ENCODE measurements around the gene TNRC18. TPM values are rescaled to one million over a fixed set of nuclear protein-coding genes. Genes with fewer than 3 reads are reported as not detected.
"Not testable (repeated sequence)": the region's sequence is repeated elsewhere in the genome, so short reads cannot be mapped to it uniquely, and the experiment has no call there.

TNRC18 gene
- total and polyA plus RNA-seq, 2 experiments from 2014 or later: 18.1 to 52.8 TPM

DNA sequence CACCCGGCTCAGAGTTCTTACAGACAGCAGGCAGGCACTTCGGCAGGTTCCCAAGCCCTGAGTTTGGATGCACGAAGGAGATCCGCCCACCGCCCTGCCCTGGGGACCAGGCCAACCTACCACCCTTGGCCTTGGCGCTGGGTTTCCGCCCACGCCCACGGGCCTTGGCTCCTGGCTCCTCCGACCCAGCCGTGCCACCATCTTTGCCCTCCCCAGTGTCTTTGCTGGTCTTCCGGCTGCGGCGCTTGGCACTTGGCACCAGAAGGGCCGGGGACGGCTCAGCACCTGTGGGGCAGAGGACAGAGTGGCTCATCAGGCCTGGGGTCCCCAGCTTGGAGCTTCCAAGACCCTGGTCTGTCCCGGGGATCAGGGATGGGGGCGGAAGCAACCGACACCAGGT lies 108.8 kb downstream of the TNRC18 start:
- TF ChIP-seq EZH2 (IDR thresholded peaks at IDR 0.05; ENCODE audit: borderline replicate concordance) (no peak), EZH2phosphoT487 (IDR thresholded peaks at IDR 0.05; ENCODE audit: low read depth, severe bottlenecking, unreplicated experiment) (no peak)
- TF ChIP-seq, protein P1, sequence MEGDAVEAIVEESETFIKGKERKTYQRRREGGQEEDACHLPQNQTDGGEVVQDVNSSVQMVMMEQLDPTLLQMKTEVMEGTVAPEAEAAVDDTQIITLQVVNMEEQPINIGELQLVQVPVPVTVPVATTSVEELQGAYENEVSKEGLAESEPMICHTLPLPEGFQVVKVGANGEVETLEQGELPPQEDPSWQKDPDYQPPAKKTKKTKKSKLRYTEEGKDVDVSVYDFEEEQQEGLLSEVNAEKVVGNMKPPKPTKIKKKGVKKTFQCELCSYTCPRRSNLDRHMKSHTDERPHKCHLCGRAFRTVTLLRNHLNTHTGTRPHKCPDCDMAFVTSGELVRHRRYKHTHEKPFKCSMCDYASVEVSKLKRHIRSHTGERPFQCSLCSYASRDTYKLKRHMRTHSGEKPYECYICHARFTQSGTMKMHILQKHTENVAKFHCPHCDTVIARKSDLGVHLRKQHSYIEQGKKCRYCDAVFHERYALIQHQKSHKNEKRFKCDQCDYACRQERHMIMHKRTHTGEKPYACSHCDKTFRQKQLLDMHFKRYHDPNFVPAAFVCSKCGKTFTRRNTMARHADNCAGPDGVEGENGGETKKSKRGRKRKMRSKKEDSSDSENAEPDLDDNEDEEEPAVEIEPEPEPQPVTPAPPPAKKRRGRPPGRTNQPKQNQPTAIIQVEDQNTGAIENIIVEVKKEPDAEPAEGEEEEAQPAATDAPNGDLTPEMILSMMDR (IDR thresholded peaks at IDR 0.05; ENCODE audit: poor library complexity): no peak
- H3K4me3 ChIP-seq: no peak overlapping the region
- H2AFZ ChIP-seq: no peak overlapping the region
- H3K27ac ChIP-seq: no peak overlapping the region
- H3K4me2 ChIP-seq: no peak overlapping the region
- H3K27me3 ChIP-seq: no peaks in the 10 kb centered on the region
- no peaks in the 10 kb centered on the region for H3K36me3 ChIP-seq (replicated peaks; ENCODE audit: insufficient read depth, low read depth)
- H3K4me1 ChIP-seq (ENCODE audit: insufficient read depth): no peaks in the 10 kb centered on the region
- H3K9me2 ChIP-seq (replicated peaks; ENCODE audit: insufficient read depth): no peaks in the 10 kb centered on the region
- no peak for DNase-seq (ENCODE audit: low spot score)
- no peaks in the 10 kb centered on the region for H4K20me1 ChIP-seq (ENCODE audit: insufficient read depth, poor library complexity, severe bottlenecking)
- peaks cover 3% of the 10 kb centered on the region for H3K9me3 ChIP-seq (ENCODE audit: low read depth)
- WGBS (ENCODE audit: low lambda C conversion rate, missing lambda C conversion rate): 98% methylated on average over 13 of the region's 19 CpGs
- H3K79me2 ChIP-seq: no peaks in the 10 kb centered on the region

- 96% methylated on average over 30 of the region's 48 CpGs for WGBS (ENCODE audit: low lambda C conversion rate, missing lambda C conversion rate)
- not testable (repeated sequence) for H3K36me3 ChIP-seq (replicated peaks; ENCODE audit: insufficient read depth, low read depth); H3K9me3 ChIP-seq (ENCODE audit: low read depth); H3K27me3 ChIP-seq; DNase-seq (ENCODE audit: low spot score); H3K79me2 ChIP-seq; H3K9me2 ChIP-seq (replicated peaks; ENCODE audit: insufficient read depth); H4K20me1 ChIP-seq (ENCODE audit: insufficient read depth, poor library complexity, severe bottlenecking); H2AFZ ChIP-seq; H3K4me1 ChIP-seq (ENCODE audit: insufficient read depth); H3K4me2 ChIP-seq; H3K4me3 ChIP-seq; H3K27ac ChIP-seq
Observed at GRCh38 chr7:5313076-5313885, 110.4 kb downstream of the TNRC18 start.

GRCh38 chr7:5312276-5313070 lies 111.2 kb downstream of the TNRC18 start:
- DNase-seq (ENCODE audit: low spot score); H3K4me2 ChIP-seq; H3K27me3 ChIP-seq; H3K79me2 ChIP-seq; H3K9me2 ChIP-seq (replicated peaks; ENCODE audit: insufficient read depth); H3K27ac ChIP-seq; H2AFZ ChIP-seq; H3K4me1 ChIP-seq (ENCODE audit: insufficient read depth); H3K9me3 ChIP-seq (ENCODE audit: low read depth); H3K36me3 ChIP-seq (replicated peaks; ENCODE audit: insufficient read depth, low read depth); H4K20me1 ChIP-seq (ENCODE audit: insufficient read depth, poor library complexity, severe bottlenecking); H3K4me3 ChIP-seq: not testable (repeated sequence)
- 97% methylated on average over 26 of the region's 46 CpGs for WGBS (ENCODE audit: low lambda C conversion rate, missing lambda C conversion rate)

- H3K9me3 ChIP-seq (ENCODE audit: low read depth): no peaks in the 10 kb centered on the region
- no peak overlapping the region for H2AFZ ChIP-seq
- H3K79me2 ChIP-seq: no peaks in the 10 kb centered on the region
- no peak for DNase-seq (ENCODE audit: low spot score)
- TF ChIP-seq EZH2 (IDR thresholded peaks at IDR 0.05; ENCODE audit: borderline replicate concordance) (no peak), EZH2phosphoT487 (IDR thresholded peaks at IDR 0.05; ENCODE audit: low read depth, severe bottlenecking, unreplicated experiment) (no peak)
- TF ChIP-seq, protein P1 (IDR thresholded peaks at IDR 0.05; ENCODE audit: poor library complexity): no peak
- no peaks in the 10 kb centered on the region for H4K20me1 ChIP-seq (ENCODE audit: insufficient read depth, poor library complexity, severe bottlenecking)
- H3K36me3 ChIP-seq (replicated peaks; ENCODE audit: insufficient read depth, low read depth): no peaks in the 10 kb centered on the region
- H3K4me2 ChIP-seq: no peak overlapping the region
- 94% methylated on average over 16 of the region's 16 CpGs for WGBS (ENCODE audit: low lambda C conversion rate, missing lambda C conversion rate)
- no peaks in the 10 kb centered on the region for H3K27me3 ChIP-seq
- H3K27ac ChIP-seq: no peak overlapping the region
- no peaks in the 10 kb centered on the region for H3K4me1 ChIP-seq (ENCODE audit: insufficient read depth)
- no peaks in the 10 kb centered on the region for H3K9me2 ChIP-seq (replicated peaks; ENCODE audit: insufficient read depth)
- no peak overlapping the region for H3K4me3 ChIP-seq
Observed at GRCh38 chr7:5310822-5311405, 112.7 kb downstream of the TNRC18 start.
